ENCODE measurements around the gene UBE2Q2.

GRCh38 chr15:75929799-75930565 is 86.7 kb downstream of the UBE2Q2 start:
- TF ChIP-seq POLR2AphosphoS5 (IDR thresholded peaks at IDR 0.05; ENCODE audit: low read depth, low read length) (no peak), REST (IDR thresholded peaks at IDR 0.05; ENCODE audit: insufficient read depth in 1 of 2, low read depth in 2 of 2, low read length in 2 of 2) (no peak), TAF1 (IDR thresholded peaks at IDR 0.05; ENCODE audit: borderline replicate concordance, insufficient read depth, low read length) (no peak), SIN3A (IDR thresholded peaks at IDR 0.05; ENCODE audit: borderline replicate concordance, insufficient read depth, low read length) (no peak), FOXP2 (optimal IDR thresholded peaks at IDR 0.05; ENCODE audit: borderline replicate concordance, extremely low read depth, extremely low read length, insufficient read depth) (no peak)
